SK-N-SH (cell line): ENCODE data around the gene APBA3. TPM values are rescaled to one million over a fixed set of nuclear protein-coding genes. Genes with fewer than 3 reads are reported as not detected.

Experiments used
- CTCF ChIA-PET: fragments of 300-600, 350-600 bp; formaldehyde crosslinking; extraction: SDS; loops from one replicate; lab custom pipeline; 2021; lab: Yijun Ruan, JAX
- POLR2A ChIA-PET: fragments of 350-600 bp; sonication (Branson Sonifier 250); formaldehyde crosslinking; extraction: SDS; loops from one replicate; lab custom pipeline; 2020; ENCODE audit warnings: antibody characterized with exemption, inconsistent platforms; lab: Yijun Ruan, JAX
- DNase-seq: peaks from one replicate; pipeline ENCODE4 v3.0.0; 2012
- H2AFZ ChIP-seq: fragments of 200-600 bp; sonication (generic); 2 replicates; pipeline ENCODE4 v1.8.1; 2016; ENCODE audit warnings: antibody characterized with exemption, mild to moderate bottlenecking, low read depth
- H3F3A ChIP-seq: fragments of 200-600 bp; sonication (generic); replicated peaks from 2 replicates; pipeline ENCODE3; 2016; ENCODE audit warnings: antibody characterized with exemption, mild to moderate bottlenecking; ENCODE audit not compliant: insufficient read depth
- H3K27ac ChIP-seq, 2 experiments: fragments of 200-500 bp in 1 of 2; fragments of 200-600 bp in 1 of 2; sonication (Bioruptor generic) in 1 of 2; sonication (generic), shearing (Covaris generic) in 1 of 2; 2 replicates each; pipeline versions ENCODE4 v1.5.1 to v1.6.1; 2014 to 2016; ENCODE audit warnings: low read depth in 2 of 2, inconsistent platforms in 1 of 2, low read length in 1 of 2, mild to moderate bottlenecking in 1 of 2, mixed read lengths in 1 of 2
- H3K27me3 ChIP-seq: fragments of 200-600 bp; sonication (generic), shearing (Covaris generic); 2 replicates; pipeline ENCODE4 v1.6.1; 2016; ENCODE audit warnings: mixed run types; ENCODE audit not compliant: insufficient read depth
- H3K36me3 ChIP-seq, 2 experiments: fragments of 200-500 bp in 1 of 2; fragments of 200-600 bp in 1 of 2; sonication (Bioruptor generic) in 1 of 2; sonication (generic) in 1 of 2; replicated peaks in 1 of 2; 2 replicates each; pipeline versions ENCODE3 to v1.5.1; 2014 to 2016; ENCODE audit warnings: low read length in 1 of 2, mild to moderate bottlenecking in 1 of 2; ENCODE audit not compliant: insufficient read depth in 2 of 2, control insufficient read depth in 1 of 2
- H3K4me1 ChIP-seq, 2 experiments: fragments of 200-500 bp in 1 of 2; fragments of 200-600 bp in 1 of 2; sonication (Bioruptor generic) in 1 of 2; sonication (generic), shearing (Covaris generic) in 1 of 2; 2 replicates each; pipeline versions ENCODE4 v1.5.1 to v1.6.1; 2014 to 2016; ENCODE audit warnings: low read depth in 1 of 2, low read length in 1 of 2, mixed run types in 1 of 2; ENCODE audit not compliant: insufficient read depth in 2 of 2, control insufficient read depth in 1 of 2
- H3K4me2 ChIP-seq: fragments of 200-600 bp; sonication (generic), shearing (Covaris generic); 2 replicates; pipeline ENCODE4 v1.6.1; 2017; ENCODE audit warnings: mixed run types
- H3K4me3 ChIP-seq, 2 experiments: fragments of 200-500 bp in 1 of 2; fragments of 200-600 bp in 1 of 2; sonication (Bioruptor generic) in 1 of 2; sonication (generic), shearing (Covaris generic) in 1 of 2; 2 replicates each; pipeline versions ENCODE4 v1.5.1 to v1.8.1; 2014 to 2016; ENCODE audit warnings: low read depth in 2 of 2, inconsistent platforms in 1 of 2, low read length in 1 of 2, mild to moderate bottlenecking in 1 of 2, mixed read lengths in 1 of 2, moderate library complexity in 1 of 2
- H3K79me2 ChIP-seq: fragments of 200-600 bp; sonication (generic); 2 replicates; pipeline ENCODE4 v1.8.1; 2017; ENCODE audit warnings: mild to moderate bottlenecking; ENCODE audit not compliant: insufficient read depth
- H3K9ac ChIP-seq: fragments of 200-600 bp; sonication (generic); 2 replicates; pipeline ENCODE4 v1.6.1; 2017; ENCODE audit warnings: mixed run types
- H3K9me2 ChIP-seq: fragments of 200-600 bp; sonication (generic); 2 replicates; pipeline ENCODE4 v1.6.1; 2017; ENCODE audit warnings: mixed run types
- H3K9me3 ChIP-seq: fragments of 200-600 bp; sonication (generic); 2 replicates; pipeline ENCODE4 v1.6.1; 2017; ENCODE audit warnings: mixed run types, mild to moderate bottlenecking, moderate library complexity
- H4K20me1 ChIP-seq: fragments of 200-600 bp; sonication (generic); 2 replicates; pipeline ENCODE4 v1.6.1; 2017; ENCODE audit warnings: mild to moderate bottlenecking, mixed run types; ENCODE audit not compliant: insufficient read depth
- FOSL2 ChIP-seq: IDR thresholded peaks from 2 replicates; pipeline ENCODE4 v1.4.0; 2012; ENCODE audit warnings: low read depth, mild to moderate bottlenecking, moderate library complexity, borderline replicate concordance
- FOXJ3 ChIP-seq: sonication (generic); formaldehyde crosslinking; IDR thresholded peaks from 2 replicates; pipeline ENCODE4 v1.5.1; 2020; ENCODE audit warnings: mild to moderate bottlenecking, missing genetic modification reagents
- MAX ChIP-seq: IDR thresholded peaks from 2 replicates; pipeline ENCODE4 v1.4.0; 2012; ENCODE audit warnings: low read depth
- MEF2A ChIP-seq: IDR thresholded peaks from 2 replicates; pipeline ENCODE4 v1.4.0; 2012; ENCODE audit warnings: low read depth, borderline replicate concordance
- MXI1 ChIP-seq: IDR thresholded peaks from 2 replicates; pipeline ENCODE4 v1.6.1; 2012; ENCODE audit warnings: mild to moderate bottlenecking, low read depth, low read length, improper control_type of control experiment
- RAD21 ChIP-seq: IDR thresholded peaks from 2 replicates; pipeline ENCODE4 v1.6.1; 2012; ENCODE audit warnings: mild to moderate bottlenecking, low read length
- REST ChIP-seq: IDR thresholded peaks from 2 replicates; pipeline ENCODE4 v1.6.1; 2012; ENCODE audit warnings: mild to moderate bottlenecking, low read depth, low read length, moderate library complexity
- RXRA ChIP-seq: IDR thresholded peaks from 2 replicates; pipeline ENCODE4 v1.4.0; 2012; ENCODE audit warnings: low read depth, mild to moderate bottlenecking, borderline replicate concordance
- TEAD4 ChIP-seq: IDR thresholded peaks from 2 replicates; pipeline ENCODE4 v1.4.0; 2012; ENCODE audit warnings: mild to moderate bottlenecking, borderline replicate concordance; ENCODE audit not compliant: insufficient read depth
- USF1 ChIP-seq: IDR thresholded peaks from 2 replicates; pipeline ENCODE4 v1.4.0; 2012; ENCODE audit warnings: low read depth, borderline replicate concordance
- USF2 ChIP-seq: fragments of 150-350 bp; IDR thresholded peaks from 2 replicates; pipeline ENCODE4 v1.6.1; 2017; ENCODE audit warnings: antibody characterized with exemption, low read length, low read depth, borderline replicate concordance
- whole genome bisulfite sequencing: methylation state at CpG from one replicate; pipeline ENCODE4 v1.1.6; 2017; ENCODE audit warnings: low lambda C conversion rate; 5-methylcytosine and 5-hydroxymethylcytosine counted together
- polyA plus RNA-seq, 3 experiments: library from polyadenylated mRNA; depleted of rRNA; stranded (reverse); fragments of >200 nt; gene quantifications; 2 replicates each; pipeline ENCODE4 v1.2.3, GENCODE V29; 2012

APBA3 gene
- polyA plus RNA-seq, 1 of the 3 experiments (the other 2 are of a cell fraction), result 10.6 TPM

- no peaks in the 10 kb centered on the region for H3K9me2 ChIP-seq
- H3K27ac ChIP-seq, result no peak overlapping the region
- H4K20me1 ChIP-seq, result no peaks in the 10 kb centered on the region
- no peaks in the 10 kb centered on the region for H3K79me2 ChIP-seq
- TF ChIP-seq REST, result no peak
- no peak for TF ChIP-seq FOSL2
- no peak for TF ChIP-seq MEF2A
- no peak for TF ChIP-seq USF1
- no peak for TF ChIP-seq RAD21
- no peak for TF ChIP-seq RXRA
- no peak for TF ChIP-seq MAX
- TF ChIP-seq FOXJ3 (CRISPR knock-in tag), result no peak
- no peak for TF ChIP-seq TEAD4
- TF ChIP-seq MXI1, result no peak
- no peak for TF ChIP-seq USF2
- ChIA-PET POLR2A (no interaction called here), CTCF (interaction anchor here (1.1 kb wide), 1 partner anchor 15 kb away, joined by 3 read pairs; no protein-coding TSS in a partner anchor)
- no peak overlapping the region for H3K4me2 ChIP-seq
- no peaks in the 10 kb centered on the region for H3K9me3 ChIP-seq
- peaks cover 31% of the 10 kb centered on the region for H3K27me3 ChIP-seq
- H2AFZ ChIP-seq, result no peak overlapping the region
- DNase-seq, result no peak
- H3K4me3 ChIP-seq, result no peak overlapping the region
- 82% methylated on average over 29 of the region's 32 CpGs for WGBS
- no peaks in the 10 kb centered on the region for H3K4me1 ChIP-seq
- no peaks in the 10 kb centered on the region for H3F3A ChIP-seq
- no peak overlapping the region for H3K9ac ChIP-seq
- no peaks in the 10 kb centered on the region for H3K36me3 ChIP-seq
Observed at GRCh38 chr19:3738477-3739220, 22.8 kb downstream of the APBA3 start.
